GM19468 (cell line): Measurements from ENCODE around the gene C1orf52.
A peak's percentile ranks its signal among the peaks of the same experiment; 100 is the strongest.
"Not testable (repeated sequence)": the region's sequence is repeated elsewhere in the genome, so short reads cannot be mapped to it uniquely, and the experiment has no call there.

Source experiments
- ATAC-seq: cut with Tn5 transposase; IDR thresholded peaks from one replicate; pipeline ENCODE4 v1.9.1; 2021; ENCODE audit warnings: mild to moderate bottlenecking, moderate library complexity, moderate number of reproducible peaks; ENCODE audit not compliant: unreplicated experiment; ENCODE audit errors: extremely low read depth

The C1orf52 gene

DNA sequence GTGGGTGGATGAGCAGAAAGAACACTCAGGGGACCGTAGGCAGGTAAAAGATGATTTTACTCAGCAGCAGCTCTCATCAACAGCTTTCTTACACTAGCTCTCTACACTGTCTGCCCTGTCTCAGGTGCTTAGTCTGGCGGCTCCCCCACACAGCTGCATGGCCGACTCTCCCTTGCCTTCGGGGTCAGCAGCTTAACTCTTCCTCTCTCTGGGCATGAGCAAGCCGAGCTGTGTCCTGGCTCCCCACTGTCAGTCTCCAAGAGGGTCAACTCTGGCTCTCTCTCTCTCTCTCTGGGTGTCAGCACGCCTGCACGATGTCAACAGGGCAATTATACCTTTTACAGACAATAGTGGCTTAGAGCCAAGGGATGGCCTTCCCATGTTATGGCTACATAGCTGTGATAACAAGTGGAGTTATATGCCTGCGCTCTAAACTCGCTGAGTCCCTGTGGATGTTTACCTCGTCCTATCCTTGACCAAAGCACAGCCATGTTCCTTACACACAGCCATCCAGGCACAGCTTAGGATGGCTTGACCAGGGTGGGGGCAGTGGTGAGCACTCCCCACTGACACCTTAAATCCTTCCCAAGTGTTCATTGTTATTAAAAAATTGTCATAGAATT is 20.1 kb upstream of the C1orf52 start:
- no peak for ATAC-seq

DNA sequence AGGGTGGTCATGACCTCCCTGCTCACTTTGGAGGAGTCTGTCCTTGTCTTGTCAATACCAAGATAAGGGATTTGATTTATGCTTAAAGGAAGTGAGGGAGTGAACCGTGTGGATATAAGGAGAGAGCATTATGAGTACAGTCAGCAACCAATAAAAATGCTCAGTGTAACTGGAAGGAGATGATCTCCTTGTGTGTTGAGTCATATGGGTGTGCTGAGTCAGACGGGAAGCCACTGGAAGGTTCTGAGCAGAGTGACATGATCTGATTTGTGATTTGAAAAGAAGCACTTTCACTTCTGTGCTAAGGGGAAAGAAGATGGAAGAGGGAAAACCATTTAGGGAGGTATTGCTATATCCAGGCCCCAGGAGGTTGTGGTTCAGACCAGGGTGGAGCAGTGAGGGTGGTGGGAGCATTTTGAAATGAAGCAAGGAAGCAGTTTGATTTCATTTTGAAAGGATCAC is 19.4 kb upstream of the C1orf52 start:
- no peak for ATAC-seq

DNA sequence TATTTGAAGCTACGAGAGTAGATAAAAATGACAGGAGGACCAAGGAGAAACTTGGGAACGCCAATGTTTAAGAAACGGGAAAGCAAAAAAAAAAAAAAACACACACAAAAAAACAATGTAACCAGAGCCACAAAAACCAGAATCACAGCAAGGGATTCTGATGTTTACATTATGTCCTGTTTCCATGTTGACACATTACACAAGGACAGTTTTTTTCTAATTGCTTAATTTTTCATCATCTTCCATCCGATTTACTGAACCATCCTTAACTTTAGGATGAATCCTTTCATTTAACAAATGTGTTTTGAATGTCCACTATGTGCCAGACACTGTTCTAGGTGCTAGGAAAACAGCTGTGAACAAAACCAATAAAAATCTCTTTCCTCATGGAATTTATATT is 18.3 kb upstream of the C1orf52 start:
- ATAC-seq = no peak

DNA sequence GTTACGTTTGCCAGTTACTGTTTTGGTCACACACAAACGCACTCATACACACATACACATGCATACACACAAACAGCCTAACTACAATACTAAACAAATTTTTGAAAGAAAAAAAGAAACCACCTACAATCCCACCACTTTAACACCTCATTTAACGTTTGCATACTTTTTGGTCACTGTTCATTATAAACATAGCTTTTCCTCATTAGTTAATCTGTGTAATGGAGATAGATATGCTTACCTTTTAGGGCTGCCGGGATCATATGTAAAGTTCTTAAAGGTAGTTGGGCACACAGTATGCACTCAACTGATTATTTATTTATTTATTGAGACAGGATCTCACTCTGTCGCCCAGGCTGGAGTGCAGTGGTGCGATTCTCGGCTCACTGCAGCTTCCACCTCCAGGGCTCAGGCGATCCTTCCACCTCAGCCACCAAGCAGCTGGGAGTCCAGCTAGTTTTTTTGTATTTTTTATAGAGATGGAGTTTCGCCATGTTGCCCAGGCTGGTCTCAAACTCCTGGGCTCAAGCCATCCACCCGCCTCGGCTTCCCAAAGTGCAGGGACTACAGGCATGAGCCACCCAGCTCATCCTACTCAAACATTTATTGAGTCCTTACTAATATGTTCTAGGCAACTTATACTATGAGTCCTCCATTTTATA is 17.6 kb upstream of the C1orf52 start:
- no peak for ATAC-seq

DNA sequence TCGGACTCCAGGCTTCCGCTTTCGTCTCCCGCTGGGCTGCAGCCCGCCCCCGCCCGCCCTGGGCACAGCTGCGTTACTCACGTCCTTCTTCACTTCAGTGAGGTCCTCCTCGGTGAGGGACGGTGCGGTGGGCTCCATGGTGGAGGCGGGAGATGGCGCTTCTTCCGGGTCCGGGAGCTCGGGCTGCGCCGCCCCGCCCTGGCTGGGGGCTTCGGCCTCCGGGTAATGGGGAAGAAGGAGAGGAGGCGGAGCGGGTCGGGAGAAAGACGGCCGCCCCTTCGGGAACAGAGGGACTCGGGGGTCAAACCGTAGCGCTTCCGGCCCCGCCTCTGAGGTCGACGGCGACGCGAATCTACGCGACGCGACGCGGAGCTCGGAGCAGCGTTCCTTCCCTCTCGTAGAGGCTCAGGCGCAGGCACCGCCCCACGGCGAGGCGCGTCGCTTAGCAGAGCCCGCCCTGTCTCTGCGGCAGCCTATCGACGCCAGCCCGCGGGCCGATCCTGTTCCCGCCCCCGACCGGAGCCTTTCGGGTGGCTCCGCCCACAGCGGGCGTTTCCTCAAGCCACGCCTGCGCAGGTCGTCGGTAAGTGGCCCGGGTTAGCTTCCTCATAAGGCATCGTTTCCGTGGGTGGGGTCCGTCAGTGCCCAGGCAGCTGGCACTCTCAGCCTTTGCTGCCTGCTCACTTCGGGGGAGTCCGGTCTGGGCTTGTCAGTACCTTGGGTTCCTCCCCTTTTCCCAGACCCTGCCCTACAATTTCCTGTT is 16.9 kb upstream of the C1orf52 start, which contains the start of gene BCL10:
TSS of gene BCL10 (minus strand) at position 418 of the 763 bp plus-strand sequence. CDS start at position 138, 280 bp downstream.
- ATAC-seq = peak; percentile 99

DNA sequence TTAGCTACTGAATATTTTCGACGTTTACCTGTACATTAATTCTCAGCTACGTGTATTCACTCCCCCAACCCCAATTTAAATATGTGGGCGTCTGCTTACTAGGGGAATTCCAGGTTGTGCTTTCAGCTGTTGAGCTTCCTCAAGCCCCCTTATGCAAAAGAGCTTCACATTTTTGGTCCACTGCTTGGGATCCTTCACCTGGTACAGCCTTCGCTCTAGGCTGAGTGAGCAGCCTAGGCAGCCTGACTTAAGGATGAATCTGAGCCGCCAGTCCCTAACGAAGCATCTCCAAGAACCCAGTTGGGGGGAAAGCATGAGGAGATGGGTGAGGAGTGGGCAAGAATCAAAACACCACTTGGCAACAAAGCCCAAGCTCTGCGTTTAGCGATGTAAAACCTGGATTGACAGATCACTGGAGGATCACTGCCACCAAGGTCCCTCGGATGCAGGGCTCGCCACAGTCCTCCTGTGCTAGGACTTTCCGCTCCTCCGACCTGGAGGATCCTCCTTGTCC is 16.3 kb upstream of the C1orf52 start:
- no peak for ATAC-seq

DNA sequence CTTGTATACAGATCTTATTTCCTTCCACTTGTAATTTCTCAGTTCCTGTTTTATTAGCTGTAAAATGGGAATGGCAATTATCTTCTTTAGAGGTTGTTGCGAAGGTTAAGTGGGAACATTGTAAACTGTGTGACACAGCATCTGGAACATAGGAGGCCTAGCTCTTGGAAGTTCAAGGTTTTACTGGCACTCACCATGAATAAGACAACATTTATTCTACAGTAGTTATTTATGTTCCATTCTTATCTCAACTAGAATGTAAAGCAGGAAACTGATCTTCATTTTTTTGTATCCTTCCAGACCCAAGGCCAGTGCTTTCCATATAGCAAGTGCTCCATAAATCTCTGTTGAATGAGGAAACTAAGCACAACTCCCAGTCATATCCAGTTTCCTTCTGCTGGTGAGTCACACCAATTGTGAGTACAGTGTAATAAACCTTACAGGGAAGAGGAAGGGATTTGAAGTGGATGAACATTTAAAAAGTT is 15.5 kb upstream of the C1orf52 start:
- ATAC-seq = no peak

DNA sequence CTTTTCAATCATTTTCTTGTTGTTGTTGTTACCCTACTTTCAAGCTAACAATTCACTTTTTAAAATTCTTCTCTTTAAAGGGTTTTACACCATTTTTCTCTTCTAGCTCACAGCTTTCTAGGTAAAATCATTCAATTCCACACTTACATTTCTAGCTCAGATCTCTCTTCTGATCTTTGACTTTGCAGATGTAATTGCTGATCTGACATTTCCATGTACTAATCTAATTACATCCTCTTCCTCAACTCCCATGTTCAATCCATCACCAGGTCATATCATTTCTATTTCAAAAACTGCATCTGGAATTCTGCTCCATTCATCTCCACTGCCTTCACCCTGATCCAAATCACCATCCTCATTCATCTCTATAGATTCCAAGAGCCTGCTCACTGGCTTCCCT is 13.9 kb upstream of the C1orf52 start:
- ATAC-seq = no peak

DNA sequence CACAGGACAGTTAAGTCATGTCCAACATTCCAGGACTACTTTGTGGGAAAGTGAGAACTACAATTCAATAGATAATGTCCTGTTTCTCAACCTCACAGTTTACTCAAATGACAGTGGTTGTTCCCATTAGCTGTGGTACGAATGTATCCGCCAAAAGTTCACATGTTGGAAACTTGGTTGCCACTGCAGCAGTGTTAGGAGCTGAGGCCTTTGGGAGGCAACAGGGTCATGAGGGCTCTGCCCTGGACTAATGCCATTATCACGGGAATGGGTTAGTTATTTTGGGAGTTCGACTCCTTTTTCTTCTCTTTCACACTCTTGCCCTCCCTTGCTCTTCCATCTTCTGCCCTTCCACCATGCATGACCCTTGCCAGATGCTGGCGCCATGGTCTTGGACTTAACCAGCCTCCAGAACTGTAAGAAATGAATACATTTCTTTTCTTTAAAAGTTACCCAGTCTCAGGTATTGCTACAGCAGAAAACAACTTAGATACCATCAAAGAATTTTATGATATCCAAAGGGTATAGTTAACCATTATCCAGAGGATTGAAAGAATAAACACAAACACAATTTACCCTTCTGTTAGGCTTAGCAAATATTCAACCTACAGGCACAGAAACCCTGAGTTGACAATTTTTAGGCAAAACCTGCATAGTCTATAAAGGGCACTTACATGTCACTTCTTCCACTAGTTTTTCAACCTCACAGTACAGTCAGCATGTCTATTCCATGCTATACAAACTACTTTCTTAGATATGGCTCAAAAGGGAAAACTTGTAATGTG is 9.5 kb upstream of the C1orf52 start:
- no peak for ATAC-seq

DNA sequence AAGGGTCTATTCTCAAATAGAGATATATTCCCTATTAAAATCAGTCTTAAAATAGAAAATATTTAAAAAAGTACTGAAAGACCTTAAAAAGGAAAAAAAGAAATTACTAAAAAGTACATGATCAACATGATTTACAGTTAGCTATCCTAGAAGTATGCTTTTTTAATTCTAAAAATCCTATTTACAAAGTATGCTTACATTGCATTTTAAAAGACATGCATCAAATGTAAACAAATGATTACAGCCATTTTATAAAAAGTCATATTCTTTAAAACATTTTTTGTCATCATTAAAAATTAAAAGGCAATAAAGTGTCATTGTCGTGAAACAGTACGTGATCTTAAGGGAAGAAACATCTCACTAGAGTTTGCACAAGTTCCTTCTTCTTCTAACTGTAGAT is 7.9 kb upstream of the C1orf52 start:
- ATAC-seq = no peak

DNA sequence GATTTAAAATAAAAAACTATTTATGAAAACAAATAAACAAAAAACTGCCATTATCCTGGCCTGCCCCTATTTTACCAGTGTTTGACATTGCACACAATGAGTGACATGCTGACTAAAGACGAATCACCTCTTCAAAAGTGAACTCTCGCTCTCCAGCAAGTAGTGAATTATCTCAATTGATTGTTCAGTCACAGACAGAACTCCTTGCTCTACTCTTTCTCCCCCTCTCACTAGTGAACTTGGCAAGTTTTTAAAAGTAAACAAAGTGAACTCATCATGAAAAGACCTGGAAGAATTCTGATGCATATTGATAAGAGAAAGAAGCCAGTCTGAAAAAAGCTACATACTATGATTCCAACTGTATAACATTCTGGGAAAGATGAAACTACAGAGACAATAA is 4.7 kb upstream of the C1orf52 start:
- no peak for ATAC-seq

DNA sequence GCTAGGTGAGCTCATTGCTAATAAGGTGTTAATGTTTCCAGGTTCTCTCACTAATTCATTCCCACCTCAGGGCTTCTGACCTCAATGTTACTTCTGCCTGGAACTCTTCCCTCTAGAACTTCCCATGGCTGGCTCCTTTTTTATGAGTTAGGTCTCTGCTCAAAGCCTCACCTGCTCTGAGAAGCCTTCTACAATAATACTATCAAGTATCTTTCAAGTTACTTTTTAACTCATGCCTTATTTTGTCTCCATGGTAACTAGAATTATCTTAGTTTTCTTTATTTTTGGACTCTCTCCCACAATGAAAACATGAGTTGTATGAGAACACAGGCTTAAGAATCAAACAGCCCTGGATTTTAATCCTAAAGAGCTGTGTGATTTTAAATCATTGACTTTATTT is 3.5 kb upstream of the C1orf52 start:
- no peak for ATAC-seq

DNA sequence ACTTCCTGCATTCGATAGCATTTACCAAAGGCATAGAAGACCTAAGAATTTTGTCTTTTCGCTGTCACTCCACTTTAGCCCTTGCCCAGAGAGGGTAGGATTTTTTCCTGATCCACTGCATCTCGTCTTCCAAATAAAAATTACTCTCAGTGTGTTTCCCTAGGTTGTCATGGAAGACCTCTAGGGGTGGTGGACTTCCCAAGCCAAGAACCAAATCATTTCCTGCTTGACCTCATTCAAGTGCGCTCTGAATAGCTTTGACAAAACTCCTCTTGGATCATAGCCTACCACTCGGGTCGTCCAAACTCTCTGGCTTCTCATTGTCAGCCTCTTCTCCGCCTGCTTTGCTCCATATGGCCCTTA is 431 bp upstream of the C1orf52 start:
- ATAC-seq = no peak

DNA sequence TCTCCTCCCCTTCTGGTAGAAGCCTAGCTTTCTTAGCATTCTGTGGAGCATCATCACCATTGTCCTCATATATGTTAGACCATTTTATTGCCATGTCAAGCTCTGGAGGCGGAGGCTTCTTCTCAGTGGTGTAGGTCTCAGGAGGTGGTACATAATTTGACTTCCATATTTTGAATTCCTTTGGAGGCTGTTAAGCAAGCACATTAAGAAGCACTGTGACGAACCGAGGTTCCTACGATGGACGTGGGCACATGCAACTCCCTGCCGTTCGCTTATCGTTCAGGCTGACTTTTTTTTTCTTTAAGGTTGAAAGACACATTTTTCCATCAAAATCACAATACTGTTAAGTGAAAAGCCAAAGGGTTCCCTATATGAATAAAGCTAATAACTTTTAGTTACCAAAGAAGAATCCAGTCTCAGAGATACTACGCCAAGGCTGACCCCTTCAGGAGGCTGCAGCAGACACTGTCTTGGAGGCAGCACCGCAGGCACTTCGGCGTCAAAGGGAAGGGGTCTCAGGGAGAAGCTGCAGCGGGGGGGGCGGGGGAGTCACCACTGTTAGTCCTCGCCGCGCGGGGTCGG is 835 bp downstream of the C1orf52 start:
- ATAC-seq = no peak

DNA sequence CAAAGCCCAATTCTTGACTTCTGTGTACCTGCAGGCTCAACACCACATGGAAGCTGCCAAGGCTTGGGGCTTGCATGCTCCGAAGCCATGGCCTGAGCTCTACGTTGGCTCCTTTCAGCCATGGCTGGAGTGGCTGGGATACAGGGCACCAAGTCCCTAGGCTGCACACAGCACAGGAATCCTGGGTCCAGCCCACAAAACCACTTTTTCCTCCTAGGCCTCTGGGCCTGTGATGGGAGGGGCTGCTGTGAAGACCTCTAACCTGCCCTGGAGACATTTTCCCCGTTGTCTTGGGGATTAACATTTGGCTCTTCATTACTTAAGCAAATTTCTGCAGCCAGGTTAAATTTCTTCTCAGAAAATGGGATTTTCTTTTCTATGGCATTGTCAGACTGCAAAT is 10.4 kb downstream of the C1orf52 start:
- not testable (repeated sequence) for ATAC-seq

DNA sequence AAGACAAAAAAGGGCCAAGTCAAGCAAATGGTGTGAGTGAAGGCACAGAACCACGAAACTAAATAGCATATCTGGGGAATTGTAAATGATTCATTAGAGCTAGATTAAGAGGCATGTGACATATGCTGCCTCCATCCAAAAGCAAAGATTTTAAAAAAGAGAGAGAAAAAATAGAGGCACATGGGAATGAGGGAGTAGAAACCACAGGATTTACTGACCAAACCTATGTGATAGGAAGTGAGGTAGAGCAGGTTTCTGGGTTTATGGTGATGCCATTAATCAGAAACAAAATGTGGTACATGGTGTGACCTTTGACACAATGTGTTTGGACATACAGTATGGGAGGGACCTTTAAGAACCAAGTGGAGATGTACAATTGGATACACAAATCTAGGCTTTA is 13.6 kb downstream of the C1orf52 start:
- ATAC-seq = no peak

DNA sequence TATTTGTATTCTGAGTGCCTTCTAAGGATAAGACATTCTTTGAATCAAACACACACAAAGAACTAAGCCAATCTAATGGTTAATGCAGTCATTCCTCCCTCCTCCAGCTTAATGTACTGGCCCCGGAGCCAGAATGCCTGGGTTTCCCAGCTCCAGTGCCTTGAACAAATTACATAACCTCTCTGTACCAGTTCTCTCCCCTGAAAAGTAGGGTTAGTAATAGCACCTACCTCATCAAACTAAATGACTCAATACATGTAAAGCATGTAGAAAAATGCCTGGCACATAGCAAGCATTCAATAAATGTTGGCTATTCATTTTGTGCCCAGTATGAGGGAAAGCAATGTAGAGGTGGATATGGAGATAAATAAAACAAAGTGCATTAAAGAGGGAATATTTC is 14.0 kb downstream of the C1orf52 start:
- no peak for ATAC-seq

DNA sequence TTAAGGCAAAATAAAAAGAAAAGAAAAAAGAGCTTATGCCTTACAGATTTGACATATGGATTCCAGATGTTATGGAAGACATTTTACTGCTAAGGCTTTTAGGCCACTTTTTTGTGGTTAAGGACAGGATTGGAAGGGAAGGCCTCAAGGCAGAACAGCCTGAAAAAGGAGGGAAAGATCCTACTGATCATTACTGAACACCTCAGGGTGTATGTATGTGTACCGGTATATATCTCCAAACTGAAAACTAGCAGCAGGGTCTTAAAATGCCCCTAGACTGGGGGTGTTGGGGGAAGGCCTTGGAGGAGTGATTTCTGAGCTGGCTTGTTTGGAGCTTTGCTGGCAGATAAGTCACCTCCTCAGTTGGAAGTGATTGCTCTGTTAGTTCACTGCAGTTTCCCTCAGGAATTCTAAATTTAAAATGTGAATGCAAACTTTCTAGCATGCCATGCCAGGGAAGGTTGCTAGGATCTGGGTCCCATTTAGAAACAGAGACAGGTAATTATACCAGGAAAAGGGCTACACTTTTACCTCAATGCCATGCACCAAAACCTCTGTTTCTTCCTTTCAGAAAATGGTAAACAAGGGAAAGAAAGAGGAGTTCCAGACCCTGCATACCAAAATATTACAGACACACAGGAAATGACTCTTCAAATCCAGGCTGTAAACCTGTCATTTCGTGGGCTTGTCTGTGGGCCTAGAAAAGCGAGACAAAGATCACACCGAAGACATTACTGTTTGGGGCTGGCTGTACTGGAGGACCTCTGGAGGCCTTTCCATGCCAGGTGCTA is 15.0 kb downstream of the C1orf52 start:
- no peak for ATAC-seq

DNA sequence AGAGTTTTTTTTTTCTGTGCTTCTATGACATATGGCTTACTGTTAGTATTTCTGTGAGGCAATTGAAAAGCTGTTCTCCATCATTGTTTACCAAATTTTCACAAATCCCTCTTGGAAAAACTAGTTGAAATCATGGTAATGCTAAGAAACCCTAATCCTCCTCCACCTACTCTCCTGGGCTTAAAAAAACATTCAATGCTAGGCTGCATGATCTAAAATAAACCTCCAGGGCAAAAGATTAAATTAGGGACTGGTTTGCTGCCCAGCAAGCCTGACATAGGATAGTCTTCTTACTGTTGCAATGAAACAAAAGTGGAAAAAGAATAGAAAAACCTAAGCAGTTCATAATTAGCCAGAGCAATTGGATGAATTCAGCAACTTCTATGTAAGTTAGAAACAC is 16.1 kb downstream of the C1orf52 start:
- ATAC-seq = no peak
